Renal cortical epithelial cell (primary cell): ENCODE results near the gene STK32B. TPM values are rescaled to one million over a fixed set of nuclear protein-coding genes. Genes with fewer than 3 reads are reported as not detected.

Experiments
- DNase-seq: peaks from one replicate; pipeline ENCODE4 v3.0.0-alpha.2; 2011; ENCODE audit warnings: low read depth
- total RNA-seq: library from RNA; depleted of rRNA; stranded (reverse); fragments of >200 nt; gene quantifications from 2 replicates; pipeline ENCODE4 v1.2.3, GENCODE V29; 2014

STK32B gene
- total RNA-seq, 1 donor from 2014 or later = 13.6 TPM

GRCh38 chr4:5124876-5125275, 73.6 kb downstream of the STK32B start:
- no peak for DNase-seq

GRCh38 chr4:5125321-5125720, 74.0 kb downstream of the STK32B start:
- DNase-seq = no peak

- DNase-seq = no peak
These were observed 75.0 kb downstream of the STK32B start for GRCh38 chr4:5126231-5126630.

GRCh38 chr4:5126857-5127256, 75.6 kb downstream of the STK32B start:
- DNase-seq = no peak

- DNase-seq = no peak
These were observed 76.3 kb downstream of the STK32B start for GRCh38 chr4:5127556-5127955.

GRCh38 chr4:5128569-5128968, 77.3 kb downstream of the STK32B start:
- peak; percentile 38 for DNase-seq

GRCh38 chr4:5133201-5133600, 81.9 kb downstream of the STK32B start:
- no peak for DNase-seq

- DNase-seq = no peak
These were observed 82.8 kb downstream of the STK32B start for GRCh38 chr4:5133933-5134594.

- DNase-seq = peak; percentile 44
These were observed 83.3 kb downstream of the STK32B start for GRCh38 chr4:5134620-5135019.

- DNase-seq = no peak
These were observed 85.9 kb downstream of the STK32B start for GRCh38 chr4:5137226-5137625.

- DNase-seq = peak; percentile 97
These were observed 86.6 kb downstream of the STK32B start for GRCh38 chr4:5137927-5138326.

GRCh38 chr4:5138389-5138788, 87.1 kb downstream of the STK32B start:
- no peak for DNase-seq

GRCh38 chr4:5139141-5139540, 87.9 kb downstream of the STK32B start:
- DNase-seq = peak; percentile 48

GRCh38 chr4:5141802-5142201, 90.5 kb downstream of the STK32B start:
- no peak for DNase-seq

GRCh38 chr4:5142726-5143125, 91.4 kb downstream of the STK32B start:
- peak; percentile 65 for DNase-seq

GRCh38 chr4:5143306-5143861, 92.1 kb downstream of the STK32B start:
- no peak for DNase-seq

GRCh38 chr4:5143940-5144339, 92.7 kb downstream of the STK32B start:
- DNase-seq = peak; percentile 44

- no peak for DNase-seq
These were observed 93.1 kb downstream of the STK32B start for GRCh38 chr4:5144384-5144783.

- no peak for DNase-seq
These were observed 95.0 kb downstream of the STK32B start for GRCh38 chr4:5146248-5146647.

- DNase-seq = no peak
These were observed 101.2 kb downstream of the STK32B start for GRCh38 chr4:5152521-5152920.

GRCh38 chr4:5156682-5157081, 105.4 kb downstream of the STK32B start:
- DNase-seq = no peak

GRCh38 chr4:5157791-5158770, 106.8 kb downstream of the STK32B start:
- DNase-seq = peak; percentile 27

- DNase-seq = no peak
These were observed 107.5 kb downstream of the STK32B start for GRCh38 chr4:5158825-5159224.
